Gastrocnemius medialis (tissue), 4 donors: Measurements from ENCODE around the gene MBD3. TPM values are rescaled to one million over a fixed set of nuclear protein-coding genes. Genes with fewer than 3 reads are reported as not detected.

ENCODE experiments used
- ATAC-seq, 2 donors: fragments of 150-250 bp; one replicate each; pipeline ENCODE4 v1.9.1; 2016
- DNase-seq, 2 donors: peaks; one replicate each; pipeline ENCODE4 v3.0.0-alpha.2; 2019
- H3K27ac ChIP-seq, 4 donors: fragments of 200-600 bp; sonication (generic); 1 replicate in 1 of 4; 2 replicates in 3 of 4; pipeline ENCODE4 v1.5.1; 2016 to 2018; ENCODE audit warnings: mild to moderate bottlenecking in 2 of 4, moderate library complexity in 1 of 4
- H3K27me3 ChIP-seq, 3 donors: fragments of 200-600 bp; sonication (generic) in 2 of 3; 1 replicate in 1 of 3; 2 replicates in 2 of 3; pipeline versions ENCODE4 v1.5.1 to v1.6.0; 2016 to 2019; ENCODE audit warnings: mild to moderate bottlenecking in 1 of 3, moderate library complexity in 1 of 3
- H3K36me3 ChIP-seq, 2 donors: fragments of 200-600 bp; sonication (generic) in 1 of 2; one replicate each; pipeline ENCODE4 v1.5.1; 2017 to 2018
- H3K4me1 ChIP-seq, 2 donors: fragments of 200-600 bp; sonication (generic) in 1 of 2; one replicate each; pipeline ENCODE4 v1.5.1; 2016 to 2017; ENCODE audit warnings: mild to moderate bottlenecking in 2 of 2
- H3K4me3 ChIP-seq, 4 donors: fragments of 200-600 bp; sonication (generic) in 3 of 4; 1 replicate in 1 of 4; 2 replicates in 3 of 4; pipeline ENCODE4 v1.5.1; 2016 to 2019; ENCODE audit warnings: mild to moderate bottlenecking in 2 of 4
- H3K9me3 ChIP-seq, 3 donors: fragments of 200-600 bp; sonication (generic) in 2 of 3; 1 replicate in 1 of 3; 2 replicates in 2 of 3; pipeline ENCODE4 v1.5.1; 2016 to 2019
- CTCF ChIP-seq, 5 experiments: fragments of 450-650 bp in 3 of 5; fragments of 200-600 bp in 2 of 5; sonication (generic) in 2 of 5; IDR thresholded peaks in 4 of 5; conservative IDR thresholded peaks in 1 of 5; 1 replicate in 4 of 5; 2 replicates in 1 of 5; pipeline ENCODE4 v1.5.1; 2016 to 2019; ENCODE audit warnings: antibody characterized with exemption in 5 of 5, mild to moderate bottlenecking in 3 of 5, moderate library complexity in 3 of 5
- POLR2A ChIP-seq, 2 donors: fragments of 450-650 bp; IDR thresholded peaks; one replicate each; pipeline ENCODE4 v1.6.1; 2017; ENCODE audit warnings: antibody characterized with exemption in 2 of 2, mild to moderate bottlenecking in 2 of 2, moderate library complexity in 2 of 2
- in situ Hi-C, 4 donors: fragments of 200-750 bp; cut with MboI; loops; one replicate each; pipeline versions ENCODE4 v1.15.0 to v1.8.0; 2017; ENCODE audit warnings: low sequenced_read_pairs in 4 of 4
- intact Hi-C: fragments of 100-400 bp; cut with DNase I; formaldehyde crosslinking; loops from one replicate; pipeline ENCODE4 v1.15.1; 2023; ENCODE audit warnings: low total_unique reads
- total RNA-seq, 4 donors: library from RNA; depleted of rRNA; stranded (reverse); fragments of >200 nt; gene quantifications; one replicate each; pipeline versions ENCODE4 v1.1.0 to v1.2.3, GENCODE V29; 2016

Gene MBD3
- total RNA-seq, 4 donors from 2014 or later = 66.9 to 147 (median 118) TPM

DNA sequence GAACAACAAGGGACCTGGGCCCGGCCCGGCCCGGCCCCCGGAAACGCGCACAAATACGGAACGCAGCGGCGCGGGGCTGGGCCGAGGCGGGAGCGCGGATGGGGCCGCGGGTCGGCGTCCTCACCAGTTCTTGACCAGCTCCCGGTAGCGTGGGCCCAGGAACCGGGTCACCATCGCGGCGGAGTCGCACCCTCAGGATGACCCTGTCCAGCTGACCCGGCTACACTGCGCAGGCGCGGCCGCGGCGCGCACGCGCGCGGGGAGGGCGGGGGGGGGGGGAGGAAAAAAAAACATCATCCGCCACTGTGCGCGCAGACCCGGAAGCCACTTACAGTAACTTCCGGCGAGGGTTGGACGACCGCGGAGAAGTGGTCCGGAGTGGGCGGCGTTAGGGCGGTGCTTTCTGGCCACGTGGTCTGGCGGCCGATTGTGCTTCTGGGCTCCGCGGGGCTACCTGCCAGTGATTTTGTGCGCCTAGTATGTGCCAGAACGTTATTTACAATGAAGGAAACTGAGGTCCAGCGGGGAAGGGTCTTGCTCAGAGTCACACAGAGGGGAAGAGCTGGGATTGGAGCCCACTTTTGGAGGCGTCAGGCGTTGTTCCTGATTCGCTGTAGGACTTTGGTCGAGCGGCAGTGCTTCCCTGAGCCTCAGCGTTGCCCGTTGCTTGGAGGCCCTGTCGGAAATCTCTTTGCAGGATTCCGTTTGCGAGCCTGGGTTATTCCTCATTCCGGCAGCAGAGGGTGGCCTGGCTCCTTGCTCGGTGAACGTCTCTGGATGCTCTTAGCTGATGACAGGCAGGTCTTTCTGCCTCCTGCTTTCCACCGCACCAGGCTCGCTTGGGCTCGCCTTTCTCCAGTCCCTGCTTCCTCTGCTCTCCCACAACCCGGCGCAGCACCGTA is 12.8 kb upstream of the MBD3 start, which contains the start of gene UQCR11:
Gene UQCR11, minus strand, starts transcription at position 227 of the 902 bp plus-strand sequence. Its CDS starts 53 bp downstream, at position 174.
- Histone ChIP-seq H3K36me3 (no peaks in the 10 kb centered on the region), H3K4me1 (peaks cover 23 to 40% of the 10 kb centered on the region in 2 donors), H3K27ac (peak within 1 kb of the TSS; percentile 92 to 99 (median 98)), H3K4me3 (peak within 1 kb of the TSS; percentile 83 to 99 (median 96)), H3K27me3 (no peaks in the 10 kb centered on the region), H3K9me3 (no peaks in the 10 kb centered on the region)
- in situ Hi-C loops (loop anchor here in 1 of 4 donors (10.0 kb wide), 1 partner anchor 49 kb away; the partner anchor contains the start of gene TCF3), intact Hi-C loops (loop anchor here (1.0 to 5.0 kb wide), 3 partner anchors 13 to 47 kb away; partner anchors contain the start of genes MBD3, MEX3D and TCF3)
- TF ChIP-seq POLR2A (IDR thresholded peaks at IDR 0.05) (peak; percentile 52 to 79), CTCF (IDR thresholded peaks at IDR 0.05 in 4 of 5, conservative IDR thresholded peaks at IDR 0.05 in 1 of 5) (peak; percentile 34 to 58 (median 52))
- DNase-seq (peak; percentile 93 to 95), ATAC-seq (peak; percentile 94 to 96)

GRCh38 chr19:1602091-1602707 is 9.5 kb upstream of the MBD3 start:
- intact Hi-C loops = no loop called here

DNA sequence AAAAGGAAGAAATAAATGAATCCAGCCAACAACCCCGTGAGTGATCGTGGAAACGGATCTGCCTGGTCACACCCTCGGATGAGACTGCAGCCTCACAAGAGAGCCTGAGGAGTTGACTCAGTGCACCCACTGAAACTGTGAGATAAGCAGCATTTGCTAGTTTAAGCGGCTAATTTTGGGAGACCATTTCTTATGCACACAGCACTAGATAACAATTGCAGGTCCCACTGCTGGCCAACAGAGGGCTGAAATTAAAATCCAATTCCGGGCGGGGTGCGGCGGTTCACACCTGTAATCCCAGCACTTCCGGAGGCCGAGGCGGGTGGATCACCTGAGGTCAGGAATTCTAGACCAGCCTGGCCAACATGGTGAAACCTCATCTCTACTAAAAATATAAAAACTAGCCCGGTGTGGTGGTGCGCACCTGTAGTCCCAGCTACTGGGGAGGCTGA is 9.0 kb upstream of the MBD3 start:
- in situ Hi-C loops (loop anchor here in 1 of 4 donors (10.0 kb wide), 1 partner anchor 53 kb away; the partner anchor contains the start of gene TCF3), intact Hi-C loops (no loop called here)
- ATAC-seq (no peak), DNase-seq (no peak)
- Histone ChIP-seq H3K27ac (peak overlapping the region in 1 of 4 donors; percentile 29), H3K27me3 (no peaks in the 10 kb centered on the region), H3K4me3 (no peak overlapping the region), H3K36me3 (peaks cover 0 to 32% of the 10 kb centered on the region in 2 donors), H3K9me3 (no peaks in the 10 kb centered on the region), H3K4me1 (peaks cover 23 to 39% of the 10 kb centered on the region in 2 donors)
- TF ChIP-seq CTCF (IDR thresholded peaks at IDR 0.05 in 4 of 5, conservative IDR thresholded peaks at IDR 0.05 in 1 of 5) = no peak
- TF ChIP-seq POLR2A (IDR thresholded peaks at IDR 0.05) = no peak

More at GRCh38 chr19:1602091-1602707, 9.5 kb upstream of the MBD3 start:
- H3K4me3 ChIP-seq = no peak overlapping the region
- no peaks in the 10 kb centered on the region for H3K9me3 ChIP-seq
- TF ChIP-seq POLR2A (IDR thresholded peaks at IDR 0.05) = no peak
- TF ChIP-seq CTCF (IDR thresholded peaks at IDR 0.05 in 4 of 5, conservative IDR thresholded peaks at IDR 0.05 in 1 of 5) = no peak
- peaks cover 23 to 40% of the 10 kb centered on the region in 2 donors for H3K4me1 ChIP-seq
- peaks cover 0 to 26% of the 10 kb centered on the region in 2 donors for H3K36me3 ChIP-seq
- H3K27ac ChIP-seq = peak overlapping the region in 2 of 4 donors; percentile 0 to 99
- no peak for DNase-seq
- H3K27me3 ChIP-seq = no peaks in the 10 kb centered on the region
- ATAC-seq = no peak
- in situ Hi-C loops = loop anchor here in 1 of 4 donors (10.0 kb wide), 1 partner anchor 53 kb away; the partner anchor contains the start of gene TCF3

GRCh38 chr19:1599460-1599846 is 6.8 kb upstream of the MBD3 start:
- Histone ChIP-seq H3K9me3 (no peaks in the 10 kb centered on the region), H3K36me3 (peaks cover 0 to 46% of the 10 kb centered on the region in 2 donors), H3K27me3 (no peaks in the 10 kb centered on the region), H3K4me1 (peaks cover 16 to 28% of the 10 kb centered on the region in 2 donors), H3K27ac (no peak overlapping the region), H3K4me3 (no peak overlapping the region)
- intact Hi-C loops = no loop called here
- ATAC-seq = no peak
- TF ChIP-seq POLR2A (IDR thresholded peaks at IDR 0.05) (no peak), CTCF (IDR thresholded peaks at IDR 0.05 in 4 of 5, conservative IDR thresholded peaks at IDR 0.05 in 1 of 5) (no peak)
- in situ Hi-C loops = no loop called here
- no peak for DNase-seq
